Measurements from ENCODE around the gene SCPEP1.
"Not testable (repeated sequence)": the region's sequence is repeated elsewhere in the genome, so short reads cannot be mapped to it uniquely, and the experiment has no call there.

Gene SCPEP1

GRCh38 chr17:56934280-56934679, 43.7 kb upstream of the SCPEP1 start:
- no peak overlapping the region for H3K4me3 ChIP-seq (ENCODE audit: low read depth, low read length)
- no peak for DNase-seq (ENCODE audit: low read depth)
- no peak for TF ChIP-seq CTCF (IDR thresholded peaks at IDR 0.05; ENCODE audit: low read depth, low read length, missing control alignments)

GRCh38 chr17:56935461-56935860, 42.5 kb upstream of the SCPEP1 start:
- no peak overlapping the region for H3K4me3 ChIP-seq (ENCODE audit: low read depth, low read length)
- no peak for TF ChIP-seq CTCF (IDR thresholded peaks at IDR 0.05; ENCODE audit: low read depth, low read length, missing control alignments)

DNA sequence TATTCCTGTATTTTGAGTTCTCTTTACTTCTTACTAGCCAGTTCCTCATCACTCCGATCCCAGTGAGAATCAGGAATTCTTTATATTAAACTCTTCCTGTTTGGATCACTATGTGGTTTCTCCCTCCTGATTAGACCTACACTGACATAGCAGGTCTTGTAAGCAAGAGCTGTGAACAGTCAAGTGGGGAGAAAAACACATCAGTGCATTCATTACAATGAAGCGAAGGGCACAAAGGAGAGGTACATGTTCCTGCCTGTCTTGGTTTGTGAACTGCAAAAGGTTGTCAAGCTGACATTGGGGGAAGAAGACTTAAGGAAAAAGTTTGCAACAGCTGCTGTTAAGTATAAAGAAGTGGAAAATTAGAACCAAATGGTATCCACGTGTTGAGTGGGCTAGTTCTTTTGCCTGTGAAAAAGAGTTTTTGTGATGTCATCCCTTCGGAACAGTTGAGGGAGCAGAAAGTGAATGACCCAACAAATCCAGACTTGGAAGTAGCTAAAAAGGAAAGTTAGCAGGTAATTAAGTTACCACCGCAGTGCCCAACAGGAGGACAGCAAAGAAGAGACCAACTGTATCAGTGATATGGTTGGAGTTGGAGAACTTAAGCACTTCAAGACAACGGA, 41.1 kb upstream of the SCPEP1 start:
- TF ChIP-seq CTCF (IDR thresholded peaks at IDR 0.05; ENCODE audit: low read depth, low read length, missing control alignments) = no peak
- H3K4me3 ChIP-seq (ENCODE audit: low read depth, low read length) = no peak overlapping the region
- DNase-seq (ENCODE audit: low read depth) = no peak

More at GRCh38 chr17:56935461-56935860, 42.5 kb upstream of the SCPEP1 start:
- DNase-seq (ENCODE audit: low read depth) = no peak

DNA sequence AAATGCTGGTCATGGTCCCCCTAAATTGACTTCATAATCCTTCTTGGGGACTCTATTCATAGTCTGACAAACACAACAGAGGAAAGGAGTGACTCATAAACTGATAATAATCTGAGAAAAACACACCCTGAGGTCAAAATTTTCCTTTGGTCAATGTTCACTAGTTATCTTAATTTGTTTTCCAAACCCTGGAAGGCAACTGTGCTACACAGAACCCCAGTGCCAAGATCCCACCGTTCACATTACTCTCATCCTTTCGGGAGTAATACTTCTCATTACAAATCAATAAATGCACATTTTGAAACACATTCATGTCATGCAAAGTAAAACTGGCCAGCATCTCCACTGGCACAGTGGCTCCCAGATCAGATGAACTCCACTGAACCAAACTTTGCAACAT, 40.2 kb upstream of the SCPEP1 start:
- no peak for DNase-seq (ENCODE audit: low read depth)
- TF ChIP-seq CTCF (IDR thresholded peaks at IDR 0.05; ENCODE audit: low read depth, low read length, missing control alignments) = no peak

DNA sequence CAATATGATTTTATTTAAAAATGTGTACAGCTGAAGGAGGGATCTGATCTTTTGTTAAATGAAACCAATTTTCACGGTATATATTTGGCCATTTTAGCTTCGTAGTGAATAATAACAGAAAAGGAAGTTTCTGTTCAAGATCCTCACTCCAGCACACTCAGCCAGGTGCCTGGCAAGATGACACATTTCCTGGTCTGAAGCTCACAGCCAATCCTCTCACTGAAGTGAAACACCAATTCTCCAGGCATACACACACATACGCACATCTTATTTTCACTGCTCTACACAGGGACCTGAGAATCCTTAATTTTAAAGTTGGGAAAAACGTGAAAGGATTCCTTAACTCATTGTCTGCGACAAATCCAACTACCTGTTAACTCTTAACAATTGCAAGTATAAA, 39.7 kb upstream of the SCPEP1 start:
- not testable (repeated sequence) for DNase-seq (ENCODE audit: low read depth); H3K4me3 ChIP-seq (ENCODE audit: low read depth, low read length)

More for the DNA sequence above, 40.2 kb upstream of the SCPEP1 start:
- no peak overlapping the region for H3K4me3 ChIP-seq (ENCODE audit: low read depth, low read length)

- no peak overlapping the region for H3K4me3 ChIP-seq (ENCODE audit: low read depth, low read length)
- peak; percentile 71 for TF ChIP-seq CTCF (IDR thresholded peaks at IDR 0.05; ENCODE audit: low read depth, low read length, missing control alignments)
- DNase-seq (ENCODE audit: low read depth) = peak; percentile 34
These were observed 38.0 kb upstream of the SCPEP1 start for GRCh38 chr17:56939869-56940484.

GRCh38 chr17:56943505-56944125, 34.3 kb upstream of the SCPEP1 start:
- no peak for TF ChIP-seq CTCF (IDR thresholded peaks at IDR 0.05; ENCODE audit: low read depth, low read length, missing control alignments)
- DNase-seq (ENCODE audit: low read depth) = no peak
- H3K4me3 ChIP-seq (ENCODE audit: low read depth, low read length) = no peak overlapping the region
